ENCODE data around the gene LEPROT.

Gene LEPROT

GRCh38 chr1:65422241-65423203, 2.1 kb downstream of the LEPROT start:
- Histone ChIP-seq H3K36me3 (ENCODE audit: control insufficient read depth, insufficient read depth, low read length) (no peaks in the 10 kb centered on the region), H3K4me1 (no peaks in the 10 kb centered on the region), H2AFZ (no peak overlapping the region), H3K4me3 (ENCODE audit: low read depth, low read length) (peak overlapping the region; percentile 82), H3K27ac (peak overlapping the region; percentile 92), H3K27me3 (ENCODE audit: control insufficient read depth, insufficient read depth, low read length) (no peaks in the 10 kb centered on the region), H3K9me3 (ENCODE audit: control insufficient read depth, low read length) (no peaks in the 10 kb centered on the region), H3K9ac (no peak overlapping the region), H3K79me2 (peaks cover 14% of the 10 kb centered on the region), H3K4me2 (ENCODE audit: low read length) (peak overlapping the region; percentile 80)
- no peak for TF ChIP-seq CTCF (IDR thresholded peaks at IDR 0.05)

GRCh38 chr1:65423884-65424572, 3.6 kb downstream of the LEPROT start:
- Histone ChIP-seq H3K9me3 (ENCODE audit: control insufficient read depth, low read length) (no peaks in the 10 kb centered on the region), H3K4me1 (no peaks in the 10 kb centered on the region), H2AFZ (no peak overlapping the region), H3K36me3 (ENCODE audit: control insufficient read depth, insufficient read depth, low read length) (no peaks in the 10 kb centered on the region), H3K79me2 (peaks cover 14% of the 10 kb centered on the region), H3K9ac (no peak overlapping the region), H3K4me2 (ENCODE audit: low read length) (no peak overlapping the region), H3K27me3 (ENCODE audit: control insufficient read depth, insufficient read depth, low read length) (no peaks in the 10 kb centered on the region), H3K27ac (no peak overlapping the region), H3K4me3 (ENCODE audit: low read depth, low read length) (no peak overlapping the region)
- TF ChIP-seq CTCF (IDR thresholded peaks at IDR 0.05), result no peak

GRCh38 chr1:65424573-65424889, 4.1 kb downstream of the LEPROT start:
- no peak overlapping the region for H3K4me3 ChIP-seq (ENCODE audit: low read depth, low read length)
- TF ChIP-seq CTCF (IDR thresholded peaks at IDR 0.05), result no peak
- peaks cover 14% of the 10 kb centered on the region for H3K79me2 ChIP-seq
- H3K27me3 ChIP-seq (ENCODE audit: control insufficient read depth, insufficient read depth, low read length), result no peaks in the 10 kb centered on the region
- H3K9me3 ChIP-seq (ENCODE audit: control insufficient read depth, low read length), result no peaks in the 10 kb centered on the region
- H3K4me1 ChIP-seq, result no peaks in the 10 kb centered on the region
- no peak overlapping the region for H3K9ac ChIP-seq
- H3K36me3 ChIP-seq (ENCODE audit: control insufficient read depth, insufficient read depth, low read length), result no peaks in the 10 kb centered on the region
- H3K27ac ChIP-seq, result no peak overlapping the region
- H2AFZ ChIP-seq, result no peak overlapping the region
- H3K4me2 ChIP-seq (ENCODE audit: low read length), result no peak overlapping the region

- no peaks in the 10 kb centered on the region for H3K4me1 ChIP-seq
- no peaks in the 10 kb centered on the region for H3K36me3 ChIP-seq (ENCODE audit: control insufficient read depth, insufficient read depth, low read length)
- no peaks in the 10 kb centered on the region for H3K27me3 ChIP-seq (ENCODE audit: control insufficient read depth, insufficient read depth, low read length)
- H3K4me3 ChIP-seq (ENCODE audit: low read depth, low read length), result no peak overlapping the region
- no peak overlapping the region for H3K4me2 ChIP-seq (ENCODE audit: low read length)
- H2AFZ ChIP-seq, result no peak overlapping the region
- H3K27ac ChIP-seq, result no peak overlapping the region
- no peak overlapping the region for H3K9ac ChIP-seq
- no peak for TF ChIP-seq CTCF (IDR thresholded peaks at IDR 0.05)
- no peaks in the 10 kb centered on the region for H3K9me3 ChIP-seq (ENCODE audit: control insufficient read depth, low read length)
- peaks cover 14% of the 10 kb centered on the region for H3K79me2 ChIP-seq
Measured at GRCh38 chr1:65425006-65425405, 4.5 kb downstream of the LEPROT start.
